ENCODE data around the gene BRSK1. TPM values are rescaled to one million over a fixed set of nuclear protein-coding genes. Genes with fewer than 3 reads are reported as not detected.

BRSK1 gene
- polyA plus RNA-seq, 1 experiment: 9.5 TPM

DNA sequence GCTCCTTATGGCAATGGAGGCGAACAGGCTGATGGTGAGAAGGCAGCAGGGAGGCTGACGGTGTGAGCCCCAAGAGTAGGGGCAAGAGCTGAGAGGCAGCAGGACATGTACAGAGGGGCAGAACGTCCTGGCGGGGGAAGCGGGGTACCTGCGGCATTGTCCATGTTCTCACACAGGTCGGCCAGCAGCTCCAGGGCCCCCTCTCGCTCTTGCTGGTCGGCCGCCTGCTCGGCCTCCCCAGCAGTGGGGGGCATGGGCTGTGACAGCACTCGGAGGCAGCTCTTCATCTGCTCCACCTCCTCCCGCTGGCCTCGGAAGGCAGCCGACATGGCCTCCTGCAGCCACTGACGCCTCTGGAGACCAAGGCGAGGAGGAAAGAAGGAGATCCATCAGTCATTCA lies 6.3 kb upstream of the BRSK1 start:
- POLR2A ChIA-PET: no interaction called here
- CTCF ChIA-PET: interaction anchor here (1.3 kb wide), 1 partner anchor 15 kb away, joined by 7 read pairs; no protein-coding TSS in a partner anchor
- DNase-seq (ENCODE audit: low read depth, low spot score): no peak

DNA sequence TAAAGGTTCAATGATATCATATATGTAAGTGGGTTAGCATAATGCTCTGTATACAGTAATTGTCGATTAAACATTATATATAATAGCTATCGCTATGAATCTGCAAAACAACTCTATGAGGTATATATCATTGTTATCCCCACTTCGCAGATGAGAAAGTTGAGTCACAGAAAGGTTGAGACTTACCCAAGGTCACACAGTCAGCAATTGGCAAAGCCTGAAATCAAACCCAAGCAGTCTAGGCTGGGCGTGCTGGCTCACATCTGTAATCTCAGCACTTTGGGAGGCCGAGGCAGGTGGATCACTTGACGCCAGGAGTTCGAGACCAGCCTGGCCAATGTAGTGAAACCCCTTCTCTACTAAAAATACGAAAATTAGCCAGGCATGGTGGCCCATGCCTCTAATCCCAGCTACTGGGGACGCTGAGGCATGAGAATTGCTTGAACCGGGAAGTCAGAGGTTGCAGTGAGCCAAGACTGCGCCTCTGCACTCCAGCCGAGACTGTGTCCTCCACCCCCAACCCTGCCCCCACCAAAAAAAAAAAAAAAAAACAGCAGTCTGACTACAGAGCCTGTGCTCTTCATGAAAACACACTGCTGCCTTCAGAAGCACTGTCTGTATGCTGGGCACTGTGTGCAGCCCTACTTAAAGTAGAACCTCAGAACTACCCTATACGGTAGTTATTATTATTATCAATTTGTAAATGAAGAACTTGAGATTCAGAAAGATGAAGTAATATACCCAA lies 5.2 kb upstream of the BRSK1 start:
- DNase-seq (ENCODE audit: low read depth, low spot score): no peak
- ChIA-PET POLR2A (interaction anchor here (1.1 kb wide), 1 partner anchor 19 kb away, joined by 5 read pairs; the partner anchor contains the start of gene PPP6R1), CTCF (interaction anchor here (0.7 to 1.5 kb wide), 3 partner anchors 14 to 81 kb away, joined by 3 to 9 read pairs (median 7); no protein-coding TSS in a partner anchor)
- Histone ChIP-seq H3K4me3 (ENCODE audit: low read depth, low read length) (no peak overlapping the region; the same call in 1 of the 2 replicates), H3K27ac (ENCODE audit: low read depth, low read length) (no peak overlapping the region), H3K9me3 (ENCODE audit: control insufficient read depth, insufficient read depth, low read length) (no peaks in the 10 kb centered on the region), H3K27me3 (ENCODE audit: control insufficient read depth, insufficient read depth, low read length) (no peaks in the 10 kb centered on the region)
- TF ChIP-seq CTCF (IDR thresholded peaks at IDR 0.05; ENCODE audit: low read depth, low read length): no peak

More for the DNA sequence above, 6.3 kb upstream of the BRSK1 start:
- H3K27me3 ChIP-seq (ENCODE audit: control insufficient read depth, insufficient read depth, low read length): no peaks in the 10 kb centered on the region
- H3K4me3 ChIP-seq (ENCODE audit: low read depth, low read length): no peak overlapping the region
- TF ChIP-seq CTCF (IDR thresholded peaks at IDR 0.05; ENCODE audit: low read depth, low read length): no peak
- no peak overlapping the region for H3K27ac ChIP-seq (ENCODE audit: low read depth, low read length)
- H3K9me3 ChIP-seq (ENCODE audit: control insufficient read depth, insufficient read depth, low read length): no peaks in the 10 kb centered on the region

GRCh38 chr19:55279340-55279739 lies 4.5 kb upstream of the BRSK1 start:
- no peak for TF ChIP-seq CTCF (IDR thresholded peaks at IDR 0.05; ENCODE audit: low read depth, low read length)
- ChIA-PET CTCF (interaction anchor here (1.5 kb wide), 1 partner anchor 13 kb away, joined by 9 read pairs; no protein-coding TSS in a partner anchor), POLR2A (interaction anchor here (0.8 to 1.1 kb wide), 4 partner anchors 20 to 127 kb away, joined by 3 to 6 read pairs (median 5); partner anchors contain the start of gene PPP6R1)
- no peak for DNase-seq (ENCODE audit: low read depth, low spot score)
- no peaks in the 10 kb centered on the region for H3K27me3 ChIP-seq (ENCODE audit: control insufficient read depth, insufficient read depth, low read length)
- peak overlapping the region; percentile 92 for H3K4me3 ChIP-seq (ENCODE audit: low read depth, low read length)
- H3K9me3 ChIP-seq (ENCODE audit: control insufficient read depth, insufficient read depth, low read length): no peaks in the 10 kb centered on the region
- peak overlapping the region; percentile 84 for H3K27ac ChIP-seq (ENCODE audit: low read depth, low read length)

- no peak for TF ChIP-seq CTCF (IDR thresholded peaks at IDR 0.05; ENCODE audit: low read depth, low read length)
- POLR2A ChIA-PET: interaction anchor here (0.7 to 1.1 kb wide), 9 partner anchors 21 to 224 kb away, joined by 3 to 17 read pairs (median 3); partner anchors contain the start of genes PPP6R1 and UBE2S
Observed at GRCh38 chr19:55279770-55280643, 3.8 kb upstream of the BRSK1 start, which contains the start of gene HSPBP1. TSS of gene HSPBP1 (minus strand) at chr19:55280110. CDS start at chr19:55279608, 502 bp downstream.

More at GRCh38 chr19:55279770-55280643, 3.8 kb upstream of the BRSK1 start, which contains the start of gene HSPBP1:
- CTCF ChIA-PET: interaction anchor here (1.0 to 1.5 kb wide), 2 partner anchors 13 to 60 kb away, joined by 3 to 9 read pairs; partner anchors contain the start of gene KMT5C
- Histone ChIP-seq H3K4me3 (ENCODE audit: low read depth, low read length) (peak within 1 kb of the TSS; percentile 92), H3K9me3 (ENCODE audit: control insufficient read depth, insufficient read depth, low read length) (no peaks in the 10 kb centered on the region), H3K27ac (ENCODE audit: low read depth, low read length) (peak within 1 kb of the TSS; percentile 84), H3K27me3 (ENCODE audit: control insufficient read depth, insufficient read depth, low read length) (no peaks in the 10 kb centered on the region)
- DNase-seq (ENCODE audit: low read depth, low spot score): peak; percentile 84

Data from AG04450 (cell line).